HG02763 (cell line): ENCODE measurements around the gene GUF1.
"Not testable (repeated sequence)": the region's sequence is repeated elsewhere in the genome, so short reads cannot be mapped to it uniquely, and the experiment has no call there.

Experiments
- ATAC-seq: cut with Tn5 transposase; IDR thresholded peaks from one replicate; pipeline ENCODE4 v1.9.1; 2021; ENCODE audit warnings: mild to moderate bottlenecking, moderate library complexity; ENCODE audit not compliant: unreplicated experiment

The GUF1 gene

GRCh38 chr4:44700427-44700826, 22.2 kb downstream of the GUF1 start:
- ATAC-seq: no peak

- no peak for ATAC-seq
These were observed 22.8 kb downstream of the GUF1 start for GRCh38 chr4:44701037-44701436.

DNA sequence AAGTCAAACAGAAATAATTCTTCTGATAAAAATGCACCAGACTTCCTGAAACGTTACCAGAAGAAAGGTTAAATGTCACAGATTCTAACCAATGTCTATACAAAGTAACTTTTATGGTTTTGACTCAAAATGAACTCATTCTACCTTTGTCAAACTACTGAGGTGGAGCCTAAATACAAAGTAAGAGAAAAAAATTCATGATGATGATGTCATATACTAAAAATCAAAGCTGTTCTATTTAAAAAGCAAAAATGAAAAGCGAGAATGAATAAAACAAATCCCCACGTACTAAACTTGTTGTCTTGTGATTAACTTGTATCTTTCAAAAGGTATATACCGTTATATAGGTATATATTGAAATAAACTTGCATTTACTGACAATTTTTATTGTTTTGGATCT, 26.5 kb downstream of the GUF1 start:
- ATAC-seq: no peak

DNA sequence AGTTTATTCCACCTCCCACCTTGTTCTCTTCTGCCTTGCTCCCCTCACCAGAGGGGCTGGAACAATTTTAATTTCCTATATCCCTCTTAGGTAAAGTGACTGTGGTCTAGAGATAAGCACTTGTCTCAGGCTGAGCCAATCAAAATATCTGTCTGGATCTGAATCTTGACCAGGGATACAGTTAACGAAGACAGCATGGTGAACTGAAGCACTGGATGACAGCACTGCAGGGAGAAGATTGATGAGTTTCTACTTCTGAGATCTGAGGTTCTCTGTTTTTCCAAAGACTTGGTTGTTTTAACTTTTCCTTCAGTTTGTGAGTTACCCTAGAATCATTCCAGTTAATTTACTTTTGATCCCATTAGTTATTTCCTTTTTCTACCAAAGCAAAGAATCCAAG, 34.9 kb downstream of the GUF1 start:
- no peak for ATAC-seq

DNA sequence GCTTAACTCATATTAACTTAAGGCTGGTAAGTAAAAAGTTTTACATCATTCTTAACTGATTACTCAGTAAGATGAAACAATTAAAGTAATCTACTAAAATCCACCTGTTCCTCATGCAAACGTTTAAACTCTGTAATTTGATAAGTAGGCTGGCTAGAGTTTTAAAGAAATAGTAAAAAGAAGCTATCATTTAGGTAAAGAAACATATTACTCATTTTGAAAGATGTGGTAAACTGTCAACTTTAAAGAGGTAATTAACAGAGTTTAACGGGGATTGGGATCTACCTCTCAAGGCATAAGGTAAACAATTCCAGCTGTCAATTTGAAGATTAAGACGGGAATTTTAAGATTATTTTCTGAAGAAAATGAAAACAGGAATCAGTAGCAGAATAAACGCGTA, 38.4 kb downstream of the GUF1 start:
- no peak for ATAC-seq

DNA sequence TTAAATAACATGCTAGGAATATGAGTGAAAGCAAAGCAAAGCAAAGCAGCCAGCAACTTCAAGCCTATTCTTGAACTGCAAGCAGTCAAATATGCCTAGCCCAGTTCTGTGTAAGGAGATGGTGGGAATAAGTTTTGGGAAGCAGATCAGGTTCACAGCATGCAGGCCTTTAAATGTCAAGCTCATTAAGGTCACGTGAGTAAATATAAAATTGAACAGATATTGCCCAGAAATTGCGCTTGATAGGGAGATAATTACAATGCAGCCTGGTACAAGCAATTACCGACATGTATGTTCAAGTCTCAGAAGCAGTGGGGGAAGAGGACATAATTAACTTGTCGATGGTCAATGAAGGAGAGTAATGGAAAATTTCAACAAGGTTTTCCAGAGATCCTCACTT, 42.2 kb downstream of the GUF1 start:
- ATAC-seq: no peak

DNA sequence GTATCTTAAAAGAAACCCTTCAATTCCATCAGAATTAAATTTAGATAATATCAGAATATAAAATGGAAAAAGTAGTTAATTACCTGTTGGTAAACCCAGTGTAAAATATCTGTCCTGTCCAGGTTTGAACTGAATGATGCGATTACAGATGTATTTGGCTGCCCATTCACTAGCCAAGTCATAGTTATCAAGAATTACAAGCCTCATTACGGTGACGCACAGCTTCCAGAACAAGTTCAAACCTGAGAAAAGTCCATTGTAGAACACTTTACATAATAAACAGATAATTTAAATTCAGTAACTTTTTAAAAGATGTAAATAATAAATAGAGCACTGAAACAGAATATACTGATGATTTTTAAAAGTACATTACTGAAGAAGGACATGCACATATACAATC, 43.8 kb downstream of the GUF1 start:
- ATAC-seq: no peak

- ATAC-seq: no peak
These were observed 46.9 kb downstream of the GUF1 start for GRCh38 chr4:44725166-44725565.

GRCh38 chr4:44725726-44726037, 47.5 kb downstream of the GUF1 start:
- no peak for ATAC-seq

DNA sequence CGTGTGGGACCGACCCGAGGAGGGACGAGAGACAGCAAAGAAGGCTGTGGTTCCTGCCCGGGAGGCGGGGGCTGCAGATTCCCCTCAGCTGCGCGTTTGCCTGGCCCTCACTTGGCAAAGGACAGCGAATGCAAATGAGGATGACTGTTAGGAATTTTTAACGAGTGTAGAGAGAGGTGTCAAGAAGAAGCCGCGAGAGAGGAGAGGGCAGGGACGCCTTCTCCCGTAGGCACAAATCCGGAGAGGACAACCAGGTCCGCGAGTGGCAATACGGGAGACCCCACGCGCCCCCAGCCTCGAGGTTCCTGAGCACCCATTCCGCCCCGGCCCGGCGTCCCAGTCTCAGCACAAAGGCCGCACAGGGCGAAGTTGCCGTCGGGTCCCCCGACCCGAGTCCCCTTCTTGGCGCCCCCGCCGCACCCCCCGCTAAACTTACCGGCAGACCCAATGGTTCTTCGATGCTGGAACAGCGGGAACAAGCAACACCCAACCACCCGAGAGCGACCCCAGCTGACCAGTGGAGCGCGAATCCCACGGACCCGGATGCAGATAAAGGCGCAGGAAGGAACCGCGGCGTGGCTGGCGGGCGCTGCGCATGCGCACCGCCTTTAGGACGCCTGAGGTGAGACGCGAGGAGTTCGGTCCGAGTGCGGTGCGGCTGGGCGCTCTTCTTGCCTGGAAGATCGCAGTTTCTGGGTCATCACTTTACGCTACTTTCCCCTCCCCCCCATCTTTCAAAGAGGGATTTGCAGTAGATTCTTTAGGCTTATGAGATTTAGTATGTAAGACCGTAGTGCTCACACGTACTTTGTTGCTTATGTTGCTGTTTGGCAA, 48.0 kb downstream of the GUF1 start, which contains the start of gene GNPDA2:
Gene GNPDA2 (minus strand): TSS at position 519 of the 834 bp plus-strand sequence. CDS start 4,349 bp downstream, outside the sequence.
- ATAC-seq: peak; percentile 91

- no peak for ATAC-seq
These were observed 49.3 kb downstream of the GUF1 start for GRCh38 chr4:44727471-44727870.

GRCh38 chr4:44728694-44729093, 50.5 kb downstream of the GUF1 start:
- not testable (repeated sequence) for ATAC-seq

GRCh38 chr4:44736900-44737299, 58.7 kb downstream of the GUF1 start:
- ATAC-seq: no peak

DNA sequence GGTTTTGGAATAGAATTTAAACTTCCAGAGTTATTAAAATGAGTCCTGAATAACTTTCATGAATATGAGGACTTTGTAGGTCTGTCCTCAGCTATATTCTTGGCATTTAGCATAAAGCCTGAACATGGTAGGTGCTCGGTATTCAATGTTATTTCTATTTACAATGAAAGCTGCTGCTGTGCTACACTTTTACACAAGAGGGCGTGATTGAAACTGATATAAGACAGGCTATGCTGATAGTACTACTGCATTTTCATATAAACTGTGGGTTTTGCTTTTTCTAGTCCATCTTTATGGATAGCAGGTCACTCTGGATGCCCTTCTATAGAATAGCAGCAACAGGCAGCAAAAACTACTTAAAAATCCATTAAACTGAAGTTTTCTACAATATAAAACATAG, 60.4 kb downstream of the GUF1 start:
- ATAC-seq: peak; percentile 60

GRCh38 chr4:44740201-44740600, 62.0 kb downstream of the GUF1 start:
- no peak for ATAC-seq
